Measurements from ENCODE around the gene THRAP3.

DNA sequence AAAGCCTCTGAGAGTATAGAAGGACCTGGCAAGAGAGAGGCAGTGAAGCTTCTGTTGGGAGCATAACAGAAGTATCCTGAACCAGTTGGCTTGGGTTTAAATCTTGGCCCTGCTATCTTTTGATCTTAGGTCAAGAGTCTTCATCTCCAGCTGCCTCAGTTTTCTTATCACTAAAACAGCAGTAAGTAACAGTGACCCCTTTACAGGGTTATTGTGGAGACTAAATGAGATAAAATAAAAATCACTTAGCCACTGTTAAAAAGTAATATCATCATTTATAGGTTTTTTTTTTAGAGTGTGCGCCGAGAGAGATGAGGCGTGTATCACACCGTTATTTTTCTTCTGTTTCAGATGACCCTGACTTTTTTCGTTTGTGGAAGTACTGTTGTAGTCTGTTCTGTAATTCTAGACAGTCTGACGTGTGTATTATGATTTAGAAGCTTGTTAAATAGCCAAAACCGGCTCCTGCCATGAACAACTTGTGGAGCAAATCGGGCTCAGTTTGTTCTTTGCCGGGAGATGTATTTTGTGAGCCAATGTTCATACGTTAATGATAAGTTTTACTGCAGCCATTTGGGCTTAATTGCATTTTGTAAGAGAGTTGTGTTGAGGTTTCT is 1.1 kb downstream of the THRAP3 start:
- TF ChIP-seq, protein P1, sequence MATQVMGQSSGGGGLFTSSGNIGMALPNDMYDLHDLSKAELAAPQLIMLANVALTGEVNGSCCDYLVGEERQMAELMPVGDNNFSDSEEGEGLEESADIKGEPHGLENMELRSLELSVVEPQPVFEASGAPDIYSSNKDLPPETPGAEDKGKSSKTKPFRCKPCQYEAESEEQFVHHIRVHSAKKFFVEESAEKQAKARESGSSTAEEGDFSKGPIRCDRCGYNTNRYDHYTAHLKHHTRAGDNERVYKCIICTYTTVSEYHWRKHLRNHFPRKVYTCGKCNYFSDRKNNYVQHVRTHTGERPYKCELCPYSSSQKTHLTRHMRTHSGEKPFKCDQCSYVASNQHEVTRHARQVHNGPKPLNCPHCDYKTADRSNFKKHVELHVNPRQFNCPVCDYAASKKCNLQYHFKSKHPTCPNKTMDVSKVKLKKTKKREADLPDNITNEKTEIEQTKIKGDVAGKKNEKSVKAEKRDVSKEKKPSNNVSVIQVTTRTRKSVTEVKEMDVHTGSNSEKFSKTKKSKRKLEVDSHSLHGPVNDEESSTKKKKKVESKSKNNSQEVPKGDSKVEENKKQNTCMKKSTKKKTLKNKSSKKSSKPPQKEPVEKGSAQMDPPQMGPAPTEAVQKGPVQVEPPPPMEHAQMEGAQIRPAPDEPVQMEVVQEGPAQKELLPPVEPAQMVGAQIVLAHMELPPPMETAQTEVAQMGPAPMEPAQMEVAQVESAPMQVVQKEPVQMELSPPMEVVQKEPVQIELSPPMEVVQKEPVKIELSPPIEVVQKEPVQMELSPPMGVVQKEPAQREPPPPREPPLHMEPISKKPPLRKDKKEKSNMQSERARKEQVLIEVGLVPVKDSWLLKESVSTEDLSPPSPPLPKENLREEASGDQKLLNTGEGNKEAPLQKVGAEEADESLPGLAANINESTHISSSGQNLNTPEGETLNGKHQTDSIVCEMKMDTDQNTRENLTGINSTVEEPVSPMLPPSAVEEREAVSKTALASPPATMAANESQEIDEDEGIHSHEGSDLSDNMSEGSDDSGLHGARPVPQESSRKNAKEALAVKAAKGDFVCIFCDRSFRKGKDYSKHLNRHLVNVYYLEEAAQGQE (IDR thresholded peaks at IDR 0.05; ENCODE audit: insufficient read depth in 1 of 2, low read depth in 2 of 2, low read length in 2 of 2) = no peak
- TF ChIP-seq SIN3A (IDR thresholded peaks at IDR 0.05; ENCODE audit: borderline replicate concordance, insufficient read depth, low read length) (no peak), POLR2AphosphoS5 (IDR thresholded peaks at IDR 0.05; ENCODE audit: low read depth, low read length) (no peak), TAF1 (IDR thresholded peaks at IDR 0.05; ENCODE audit: borderline replicate concordance, insufficient read depth, low read length) (no peak), FOXP2 (optimal IDR thresholded peaks at IDR 0.05; ENCODE audit: borderline replicate concordance, extremely low read depth, extremely low read length, insufficient read depth) (no peak)
